NCI-H1417 (cell line): ENCODE data around the gene ZNF205.
"Not testable (repeated sequence)": the region's sequence is repeated elsewhere in the genome, so short reads cannot be mapped to it uniquely, and the experiment has no call there.

Experiments used
- DNase-seq, 3 experiments: peaks; one replicate each; lab custom pipeline; 2025; lab: John Stamatoyannopoulos, UW

The ZNF205 gene

DNA sequence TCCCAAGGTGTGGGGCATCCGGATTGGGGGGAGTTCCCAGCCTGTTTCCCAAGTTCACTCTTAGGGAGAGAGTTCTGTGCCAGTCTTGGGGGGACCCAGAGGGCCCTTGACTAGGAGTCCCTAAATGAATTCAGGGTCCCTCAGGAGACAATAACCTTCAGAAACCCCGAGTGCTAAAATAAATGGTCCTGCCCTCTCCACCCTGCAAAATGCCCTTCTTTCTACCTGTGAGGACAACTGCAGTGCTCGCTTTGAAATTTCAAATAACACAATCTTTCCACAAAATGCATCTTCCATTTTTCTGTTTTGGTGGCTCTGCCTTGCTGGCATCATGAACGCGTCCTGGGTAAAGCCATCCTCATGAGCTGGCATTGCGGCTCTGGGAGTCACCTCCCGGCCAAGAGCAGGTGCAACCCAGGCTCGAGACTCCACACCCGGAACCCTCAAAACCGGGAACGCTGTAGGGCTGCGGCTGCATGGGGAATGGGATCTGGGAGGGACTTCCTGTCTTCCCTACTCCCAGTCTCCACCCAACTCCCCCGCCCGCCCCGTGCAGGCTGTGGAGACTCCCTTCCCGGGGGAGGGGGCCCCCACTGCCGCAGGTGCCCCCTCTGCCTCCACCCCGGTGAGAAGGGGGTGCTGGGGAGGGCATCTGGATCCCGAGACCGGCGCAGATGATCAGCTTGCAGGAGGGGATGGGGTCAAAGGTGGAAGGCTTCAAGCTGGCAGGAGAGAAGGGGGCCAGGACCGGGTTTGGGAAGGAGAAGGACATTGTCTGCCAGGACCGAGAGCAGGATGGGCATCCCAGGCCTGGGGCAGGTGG lies at the start of gene ZNF205:
Gene ZNF205 (plus strand): TSS at position 529 of the 823 bp plus-strand sequence. CDS start 845 bp downstream, outside the sequence.
- peak; percentile 83 to 95 (median 91) for DNase-seq

DNA sequence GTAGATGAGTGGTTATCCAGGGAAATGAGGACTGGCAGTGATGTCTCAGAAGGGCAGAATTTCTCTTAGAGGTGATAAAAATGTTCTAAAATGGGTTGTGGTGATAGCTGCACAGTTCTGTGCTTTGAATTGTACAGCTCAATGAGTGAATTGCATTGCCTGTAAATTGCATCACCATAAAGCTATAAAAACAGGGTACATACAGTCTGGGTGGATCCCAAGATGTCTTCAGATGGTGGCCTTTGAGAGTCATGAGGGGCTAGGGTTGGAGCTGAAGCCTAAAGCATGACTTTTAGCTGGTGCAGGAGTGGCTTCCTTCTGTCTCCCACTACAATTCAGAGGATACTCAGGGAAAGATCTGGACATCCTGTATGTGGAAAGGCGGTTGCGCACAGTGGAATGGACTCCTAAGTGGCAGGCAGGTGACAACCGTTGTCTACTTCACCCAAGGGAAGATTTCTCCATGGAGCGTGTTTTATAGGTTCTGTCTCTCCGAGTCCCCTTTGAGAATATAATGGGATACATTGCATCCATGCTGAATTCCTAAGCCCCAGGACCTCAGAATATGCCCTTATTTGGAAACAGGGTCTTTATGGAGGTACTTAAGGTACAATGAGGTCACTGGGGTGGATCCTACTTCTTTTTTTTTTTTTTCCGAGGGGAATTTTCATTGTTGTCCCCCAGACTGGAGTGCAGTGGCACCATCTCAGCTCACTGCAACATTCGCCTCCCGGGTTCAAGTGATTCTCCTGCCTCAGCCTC lies 48.6 kb upstream of the ZNF205 start:
- no peak for DNase-seq

DNA sequence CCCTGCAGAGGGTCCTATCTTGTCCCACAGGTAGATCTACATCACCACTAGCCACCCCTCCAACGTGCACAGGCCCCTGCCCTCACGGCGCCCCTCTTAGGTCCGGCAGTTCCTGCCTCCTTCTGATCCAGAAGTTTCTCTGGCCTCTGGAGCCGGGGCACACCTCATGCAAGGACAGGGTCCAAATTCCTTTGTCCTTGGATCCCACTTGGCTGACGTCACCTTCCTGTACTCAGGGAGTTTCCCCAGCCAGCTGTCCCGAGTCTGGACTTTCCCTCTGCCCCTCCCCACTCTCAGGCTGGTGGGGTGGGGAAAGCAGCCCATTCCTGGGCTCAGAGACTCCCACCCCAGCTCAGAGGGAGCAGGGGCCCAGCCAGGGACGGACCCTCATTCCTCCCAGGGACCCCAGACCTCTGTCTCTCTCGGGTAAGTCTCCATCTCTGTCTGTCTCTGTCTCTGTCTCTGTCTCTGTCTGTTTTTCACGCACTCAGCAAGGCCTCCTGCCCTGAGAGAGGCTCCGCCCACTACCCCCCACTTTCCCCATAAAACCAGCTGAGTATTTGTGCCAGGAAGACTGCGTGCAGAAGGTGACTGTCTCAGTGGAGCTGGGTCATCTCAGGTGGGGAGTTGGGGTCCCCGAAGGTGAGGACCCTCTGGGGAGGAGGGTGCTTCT lies 47.2 kb upstream of the ZNF205 start, which contains the start of gene IL32:
Gene IL32 (plus strand): TSS at position 572 of the 673 bp plus-strand sequence. CDS start 172 bp downstream, outside the sequence.
- DNase-seq, result no peak

DNA sequence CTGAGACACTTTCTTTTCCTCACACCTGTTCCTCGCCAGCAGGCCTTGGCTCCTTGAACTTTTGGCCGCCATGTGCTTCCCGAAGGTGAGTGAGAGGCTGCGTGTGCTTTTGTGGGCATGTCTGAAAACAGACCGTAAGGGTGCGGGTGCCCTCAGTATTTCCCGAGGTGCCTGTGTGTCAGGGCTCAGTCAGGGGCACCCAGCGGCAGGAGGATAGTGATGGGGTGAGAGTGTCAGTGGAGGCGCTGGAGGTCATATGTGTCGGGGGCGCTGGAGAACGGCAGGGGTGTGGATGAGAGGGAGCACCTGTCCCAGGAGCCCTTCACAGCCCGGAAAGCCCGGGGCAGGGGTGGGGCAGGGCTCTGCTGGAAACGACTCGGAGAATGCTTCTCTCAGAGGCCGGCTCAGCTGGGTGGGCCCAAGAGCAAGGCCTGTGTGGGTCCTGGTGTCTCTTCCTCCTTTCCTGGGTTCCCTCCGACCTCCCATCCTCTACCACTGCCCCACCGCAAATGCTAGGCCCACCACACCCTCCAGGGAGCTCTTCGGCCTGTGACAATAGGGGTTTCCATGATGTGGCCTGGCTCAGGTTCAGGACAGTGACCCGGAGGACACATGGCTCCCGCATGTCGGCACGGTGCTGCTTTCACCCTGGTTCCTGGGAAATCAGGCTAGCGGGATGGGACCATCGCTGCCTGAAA lies 46.5 kb upstream of the ZNF205 start:
- DNase-seq, result no peak

DNA sequence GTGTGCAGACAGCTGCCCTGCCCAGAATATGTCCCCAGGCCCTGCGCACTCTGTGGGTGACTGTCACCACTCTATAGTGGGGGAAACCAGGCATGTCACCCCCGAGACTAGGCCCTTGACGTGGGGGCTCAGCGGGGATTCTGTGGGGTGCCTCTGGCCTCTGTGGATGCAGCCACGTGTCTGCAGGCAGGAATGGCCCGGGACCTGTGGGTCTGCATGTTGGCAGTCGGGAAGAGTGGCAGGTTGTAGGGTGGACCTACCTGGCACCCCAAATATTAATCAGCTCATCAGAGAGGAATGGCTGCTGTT lies 46.0 kb upstream of the ZNF205 start:
- no peak for DNase-seq

DNA sequence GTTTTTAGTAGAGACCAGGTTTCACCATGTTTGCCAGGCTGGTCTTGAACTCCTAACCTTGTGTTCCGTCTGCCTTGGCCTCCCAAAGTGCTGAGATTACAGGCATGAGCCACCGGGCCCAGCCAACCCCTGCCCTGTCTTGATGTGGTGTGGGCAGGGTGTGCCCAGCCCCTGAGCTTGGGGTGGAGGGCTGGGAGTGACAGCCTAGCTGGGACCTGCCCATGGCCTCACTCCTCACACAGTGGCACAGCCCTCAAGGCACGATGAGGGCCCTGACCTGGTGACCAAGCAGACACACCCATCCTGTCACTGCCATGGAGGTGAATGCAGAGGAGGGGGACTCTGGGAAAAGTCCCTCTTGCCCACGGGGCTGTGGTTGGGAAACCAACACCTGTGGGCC lies 43.9 kb upstream of the ZNF205 start:
- DNase-seq, result no peak

DNA sequence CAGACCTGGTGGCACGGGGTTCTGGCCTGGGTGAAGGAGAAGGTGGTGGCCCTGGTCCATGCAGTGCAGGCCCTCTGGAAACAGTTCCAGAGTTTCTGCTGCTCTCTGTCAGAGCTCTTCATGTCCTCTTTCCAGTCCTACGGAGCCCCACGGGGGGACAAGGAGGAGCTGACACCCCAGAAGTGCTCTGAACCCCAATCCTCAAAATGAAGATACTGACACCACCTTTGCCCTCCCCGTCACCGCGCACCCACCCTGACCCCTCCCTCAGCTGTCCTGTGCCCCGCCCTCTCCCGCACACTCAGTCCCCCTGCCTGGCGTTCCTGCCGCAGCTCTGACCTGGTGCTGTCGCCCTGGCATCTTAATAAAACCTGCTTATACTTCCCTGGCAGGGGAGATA lies 43.2 kb upstream of the ZNF205 start:
- not testable (repeated sequence) for DNase-seq

DNA sequence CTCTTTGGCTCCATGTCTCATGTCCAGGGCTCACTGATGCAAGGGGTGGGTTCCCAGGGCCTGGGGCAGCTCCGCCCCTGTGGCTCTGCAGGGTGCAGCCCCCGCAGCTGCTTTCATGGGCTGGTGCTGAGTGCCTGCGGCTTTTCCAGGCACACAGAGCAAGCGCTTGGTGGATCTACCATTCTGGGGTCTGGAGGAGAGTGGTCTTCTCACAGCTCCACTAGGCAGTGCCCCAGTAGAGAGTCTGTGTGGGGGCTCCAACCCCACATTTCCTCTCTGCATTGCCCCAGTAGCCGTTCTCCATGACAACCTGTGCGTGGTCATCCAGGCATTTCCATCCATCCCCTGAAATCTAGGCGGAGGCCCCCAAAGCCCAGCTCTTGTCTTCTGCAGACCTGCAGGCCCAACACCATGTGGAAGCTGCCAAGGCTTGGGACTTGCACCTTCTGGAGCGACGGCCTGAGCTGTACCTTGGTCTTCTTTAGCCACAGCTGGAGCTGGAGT lies 41.7 kb upstream of the ZNF205 start:
- DNase-seq, result no peak

DNA sequence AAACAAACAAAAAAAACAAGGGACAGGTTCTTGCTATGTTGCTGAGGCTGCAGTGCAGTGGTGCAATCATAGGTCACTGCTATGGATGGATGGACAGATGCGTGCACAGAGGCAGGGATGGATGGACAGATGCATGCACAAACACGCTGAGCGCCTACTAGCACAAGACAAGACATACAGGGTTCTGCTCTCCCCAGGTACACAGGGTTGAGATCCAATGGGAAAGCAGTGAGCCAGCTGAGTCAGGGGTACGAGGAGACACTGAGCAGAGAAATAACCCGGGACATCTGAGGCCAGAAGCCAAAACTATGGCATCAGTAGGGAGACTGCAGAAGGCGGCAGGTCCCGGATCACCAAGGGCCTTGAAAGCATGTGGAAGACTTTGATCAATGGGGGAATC lies 40.7 kb upstream of the ZNF205 start:
- DNase-seq, result no peak

DNA sequence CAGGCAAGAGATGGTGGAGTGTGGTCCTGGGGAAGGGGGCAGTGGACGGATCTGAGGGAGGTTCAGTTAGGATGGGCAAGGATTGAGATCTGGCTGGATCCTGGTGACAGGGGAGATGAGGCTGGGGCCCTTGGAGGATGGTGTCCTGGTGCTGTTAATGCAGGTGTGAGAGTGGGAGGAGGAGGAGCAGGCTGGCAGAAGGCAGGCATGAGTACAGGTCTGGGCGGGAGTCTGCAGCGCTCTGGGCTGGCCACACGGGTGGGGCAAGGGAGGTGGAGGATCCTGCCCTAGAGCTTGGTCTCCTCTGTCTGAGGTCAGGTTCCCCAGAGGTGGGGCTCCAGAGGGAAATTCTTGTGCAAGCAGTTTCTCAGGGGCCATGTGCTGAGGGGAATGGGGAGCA lies 40.2 kb upstream of the ZNF205 start:
- DNase-seq, result not testable (repeated sequence)

DNA sequence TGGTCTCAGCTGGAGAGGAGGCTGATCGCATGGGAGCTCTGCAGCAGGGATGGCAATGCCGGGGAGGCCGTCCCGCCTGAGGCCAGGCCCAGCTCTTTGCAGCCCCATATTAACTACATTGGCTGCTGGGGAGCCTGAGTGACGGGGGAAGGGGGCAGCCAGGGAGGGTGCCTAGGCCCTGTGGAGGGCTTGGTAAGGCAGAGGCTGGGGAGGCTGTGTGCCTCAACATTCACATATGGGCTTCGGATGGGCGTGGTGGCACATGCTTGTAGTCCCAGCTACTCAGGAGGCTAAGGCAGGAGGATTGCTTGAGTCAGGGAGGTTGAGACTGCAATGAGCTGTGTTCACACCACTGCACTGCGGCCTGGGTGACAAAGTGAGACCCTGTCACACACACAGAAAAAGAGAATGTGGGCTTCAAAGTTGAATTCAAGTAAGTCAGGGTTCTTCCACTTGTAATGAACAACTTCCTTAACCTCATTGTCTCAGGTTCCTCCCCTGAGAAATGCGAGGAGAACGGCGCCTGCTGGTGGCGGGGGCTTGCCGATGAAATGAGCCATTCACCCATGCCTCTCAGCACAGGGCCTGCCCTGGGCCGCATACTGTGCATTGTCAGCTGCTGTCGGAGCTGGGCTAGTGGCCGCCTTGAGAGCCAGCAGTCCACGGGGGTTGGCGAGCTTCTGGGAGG lies 39.7 kb upstream of the ZNF205 start:
- not testable (repeated sequence) for DNase-seq

DNA sequence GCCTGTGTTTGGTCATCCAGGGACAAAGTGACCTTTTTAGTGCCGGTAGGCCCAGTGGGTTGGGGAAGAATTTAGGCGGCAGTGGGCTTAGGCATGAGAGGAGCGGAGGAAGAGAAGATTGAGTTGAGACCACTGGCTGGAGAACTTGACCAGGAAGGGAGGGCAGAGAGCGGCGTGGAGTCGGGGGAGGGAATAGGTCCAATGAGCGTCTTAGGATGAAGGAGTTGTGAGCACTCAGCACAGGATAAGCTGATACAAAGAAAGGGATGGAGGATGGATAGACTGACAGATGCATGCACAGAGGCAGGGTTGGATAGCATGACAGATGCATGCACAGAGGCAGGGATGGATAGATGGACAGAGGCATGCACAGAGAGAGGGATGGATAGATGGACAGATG lies 38.9 kb upstream of the ZNF205 start:
- no peak for DNase-seq

DNA sequence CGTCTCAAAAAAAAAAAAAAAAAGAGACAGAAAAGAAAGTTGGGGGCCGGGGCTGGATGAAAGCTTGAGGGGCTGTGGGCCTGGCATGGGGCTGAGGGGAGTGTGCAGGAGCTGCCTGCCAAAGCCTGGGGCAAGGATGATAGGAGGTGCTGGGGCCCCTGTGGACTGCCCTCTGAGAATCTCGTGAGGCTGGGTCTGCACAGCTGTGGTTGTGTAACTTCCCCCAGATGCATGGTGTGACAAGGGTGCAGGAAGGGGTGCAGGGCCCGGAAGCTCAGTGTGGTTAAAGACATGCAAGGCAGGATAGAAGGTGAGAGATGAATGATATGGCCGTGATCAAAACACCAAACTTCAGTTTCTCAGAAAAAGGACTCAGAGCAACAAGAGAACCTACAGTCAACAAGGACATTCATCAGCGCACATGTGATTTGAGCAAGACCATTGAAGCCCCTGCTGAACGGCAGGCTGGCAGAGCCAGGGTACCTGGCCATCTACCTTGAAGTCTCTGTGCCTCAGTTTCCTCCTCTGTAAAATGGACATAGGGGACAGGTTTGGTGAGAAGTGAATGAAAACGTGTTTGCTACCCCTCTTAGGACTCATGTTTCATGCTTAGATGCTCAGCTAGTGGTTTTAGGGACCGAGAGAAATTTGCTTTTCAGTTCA lies 37.4 kb upstream of the ZNF205 start:
- no peak for DNase-seq

DNA sequence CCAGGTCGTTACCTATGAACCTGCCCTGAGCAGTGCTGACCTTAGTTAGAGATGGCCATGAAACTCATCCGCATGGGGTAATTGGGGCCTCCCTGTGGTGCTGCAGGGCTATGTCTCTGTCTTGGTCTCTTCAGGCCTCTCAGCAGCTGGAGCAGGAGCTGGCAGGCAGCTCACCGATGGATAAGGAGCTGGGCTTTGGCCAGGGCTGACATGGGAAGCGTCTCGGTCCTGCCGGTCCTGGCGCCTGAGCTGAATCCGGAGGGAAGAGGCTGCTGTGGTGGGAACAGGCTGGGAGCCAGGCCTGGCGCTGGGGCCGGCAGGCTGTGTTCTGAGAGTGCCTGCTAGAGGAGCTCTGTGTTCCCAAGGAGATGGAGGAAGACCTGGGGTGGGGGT lies 36.9 kb upstream of the ZNF205 start:
- no peak for DNase-seq

DNA sequence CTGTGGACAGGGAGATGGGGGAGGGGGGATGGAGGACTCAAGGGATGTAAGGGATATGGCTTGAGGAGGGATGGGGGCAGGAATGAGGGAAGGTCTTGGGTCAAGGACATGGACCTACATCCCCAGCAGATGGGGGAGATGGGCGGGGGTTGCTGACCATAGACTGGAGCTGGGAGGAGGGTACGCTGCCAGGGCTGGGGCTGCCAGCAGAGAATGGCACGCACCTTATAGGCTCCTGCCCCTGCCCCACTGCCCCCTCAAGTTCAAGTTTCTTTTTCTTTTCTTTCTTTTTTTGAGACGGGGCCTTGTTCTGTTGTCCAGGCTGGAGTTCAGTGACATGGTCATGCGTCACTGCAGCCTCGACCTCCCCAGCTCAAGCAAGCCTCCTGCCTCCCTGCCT lies 36.4 kb upstream of the ZNF205 start:
- not testable (repeated sequence) for DNase-seq

DNA sequence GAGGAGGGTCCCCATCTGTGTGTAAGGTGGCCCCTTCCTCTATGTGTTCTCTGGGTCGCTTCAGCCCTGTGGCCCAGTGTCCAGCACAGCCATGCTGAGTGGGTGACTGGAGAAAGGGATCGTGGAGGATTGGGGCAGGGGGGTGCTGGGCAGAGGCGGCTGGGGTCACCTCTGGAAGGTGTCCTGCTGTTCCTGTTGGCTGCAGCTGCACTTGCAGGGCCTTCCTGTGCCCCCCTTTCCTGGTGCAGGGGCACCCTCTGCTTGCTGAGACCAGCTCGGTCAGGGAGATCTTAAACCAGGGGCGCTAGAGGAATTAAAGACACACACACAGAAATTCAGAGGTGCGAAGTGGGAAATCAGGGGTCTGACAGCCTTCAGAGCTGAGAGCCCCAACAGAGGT lies 35.8 kb upstream of the ZNF205 start:
- no peak for DNase-seq

DNA sequence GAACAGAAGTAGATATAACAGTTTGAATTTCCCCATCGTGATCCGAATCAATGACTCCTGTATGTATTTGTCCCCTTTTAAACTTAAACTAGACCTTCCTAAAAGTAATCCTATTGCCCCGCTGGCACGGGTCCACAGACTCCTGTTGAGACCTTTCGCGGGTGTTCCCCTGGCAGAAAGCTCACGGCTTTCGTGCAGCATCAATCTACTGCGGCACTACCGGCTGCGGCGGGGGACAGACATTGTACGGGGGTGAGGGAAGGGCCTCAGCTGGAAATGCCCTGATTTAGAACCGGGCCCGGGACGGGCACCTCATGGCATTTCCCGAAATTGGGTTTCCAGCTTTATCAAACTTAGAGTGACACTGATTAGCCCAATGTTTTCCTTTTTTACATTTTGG lies 32.4 kb upstream of the ZNF205 start:
- DNase-seq, result no peak

DNA sequence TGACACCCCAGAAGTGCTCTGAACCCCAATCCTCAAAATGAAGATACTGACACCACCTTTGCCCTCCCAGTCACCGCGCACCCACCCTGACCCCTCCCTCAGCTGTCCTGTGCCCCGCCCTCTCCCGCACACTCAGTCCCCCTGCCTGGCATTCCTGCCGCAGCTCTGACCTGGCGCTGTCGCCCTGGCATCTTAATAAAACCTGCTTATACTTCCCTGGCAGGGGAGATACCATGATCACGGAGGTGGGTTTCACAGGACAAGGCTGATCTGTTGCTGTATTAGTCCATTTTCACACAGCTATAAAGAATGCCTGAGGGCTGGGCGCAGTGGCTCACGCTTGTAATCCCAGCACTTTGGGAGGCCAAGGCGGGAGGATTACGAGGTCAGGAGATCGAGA lies 30.4 kb upstream of the ZNF205 start:
- DNase-seq, result not testable (repeated sequence)

DNA sequence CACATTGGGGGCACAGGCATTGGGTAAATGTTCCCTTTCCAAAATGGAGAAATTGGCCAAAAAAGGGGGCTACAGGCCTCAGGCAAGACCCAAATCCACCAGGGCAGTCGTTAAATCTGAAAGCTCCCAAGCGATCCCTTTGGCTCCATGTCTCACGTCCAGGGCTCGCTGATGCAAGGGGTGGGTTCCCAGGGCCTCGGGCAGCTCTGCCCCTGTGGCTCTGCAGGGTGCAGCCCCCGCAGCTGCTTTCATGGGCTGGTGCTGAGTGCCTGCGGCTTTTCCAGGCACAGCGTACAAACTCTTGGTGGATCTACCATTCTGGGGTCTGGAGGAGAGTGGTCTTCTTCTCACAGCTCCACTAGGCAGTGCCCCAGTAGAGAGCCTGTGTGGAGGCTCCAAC lies 29.0 kb upstream of the ZNF205 start:
- DNase-seq, result not testable (repeated sequence)

DNA sequence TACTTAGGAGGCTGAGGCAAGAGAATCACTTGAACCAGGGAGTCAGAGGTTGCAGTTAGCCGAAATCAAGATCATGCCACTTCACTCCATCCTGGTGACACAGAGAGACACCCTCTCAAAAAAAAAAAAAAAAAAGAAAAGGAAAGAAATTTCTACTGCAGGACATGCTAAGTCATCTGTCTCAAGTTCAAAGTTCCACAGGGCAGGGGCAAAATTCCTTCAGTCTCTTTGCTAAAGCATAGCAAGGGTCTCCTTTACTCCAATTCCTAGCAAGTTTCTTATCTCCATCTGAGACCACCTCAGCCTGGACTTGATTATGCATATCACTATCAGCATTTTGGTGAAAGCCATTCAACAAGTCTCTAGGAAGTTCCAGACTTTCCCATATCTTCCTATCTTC lies 27.9 kb upstream of the ZNF205 start:
- no peak for DNase-seq
